Thyroid gland (tissue), 4 donors: ENCODE results near the gene MTCL1. TPM values are rescaled to one million over a fixed set of nuclear protein-coding genes. Genes with fewer than 3 reads are reported as not detected.

Source experiments
- DNase-seq, 2 donors: peaks; one replicate each; pipeline ENCODE4 v3.0.0-alpha.2; 2019
- H3K27ac ChIP-seq, 3 donors: fragments of 200-600 bp; sonication (generic); 1 replicate in 2 of 3; 2 replicates in 1 of 3; pipeline ENCODE4 v1.5.1; 2016 to 2019; ENCODE audit warnings: mild to moderate bottlenecking in 1 of 3, moderate library complexity in 1 of 3
- H3K27me3 ChIP-seq: fragments of 200-600 bp; sonication (generic); one replicate; pipeline ENCODE4 v1.5.1; 2019
- H3K36me3 ChIP-seq, 2 donors: fragments of 200-600 bp; sonication (generic); one replicate each; pipeline ENCODE4 v1.5.1; 2016 to 2019
- H3K4me1 ChIP-seq, 2 donors: fragments of 200-600 bp; sonication (generic); one replicate each; pipeline ENCODE4 v1.5.1; 2017 to 2019
- H3K4me3 ChIP-seq, 3 donors: fragments of 200-600 bp; sonication (generic); replicated peaks in 1 of 3; 1 replicate in 2 of 3; 2 replicates in 1 of 3; pipeline ENCODE4 v1.5.1; 2016; ENCODE audit warnings: mild to moderate bottlenecking in 1 of 3
- H3K9me3 ChIP-seq: fragments of 200-600 bp; sonication (generic); one replicate; pipeline ENCODE4 v1.5.1; 2017
- POLR2A ChIP-seq, 2 donors: fragments of 450-650 bp; IDR thresholded peaks; one replicate each; pipeline ENCODE4 v1.6.1; 2017; ENCODE audit warnings: antibody characterized with exemption in 2 of 2, mild to moderate bottlenecking in 2 of 2, moderate library complexity in 1 of 2
- WGBS, 2 donors: methylation state at CpG; one replicate each; pipeline ENCODE4 v1.1.5; 2017; 5-methylcytosine and 5-hydroxymethylcytosine counted together
- intact Hi-C: fragments of 100-400 bp; cut with DNase I; formaldehyde crosslinking; loops from one replicate; pipeline ENCODE4 v1.15.1; 2023
- total RNA-seq, 4 donors: library from RNA; depleted of rRNA; stranded (reverse); fragments of >200 nt; gene quantifications; one replicate each; pipeline ENCODE4 v1.2.3, GENCODE V29; 2016
- TF ChIP-seq, protein P1 (sequence below), 6 experiments: fragments of 200-600 bp in 3 of 6; fragments of 450-650 bp in 3 of 6; sonication (generic) in 3 of 6; IDR thresholded peaks; one replicate each; pipeline ENCODE4 v1.5.1; 2016 to 2019; ENCODE audit warnings: antibody characterized with exemption in 6 of 6, mild to moderate bottlenecking in 2 of 6, inconsistent platforms in 1 of 6, moderate library complexity in 1 of 6

The MTCL1 gene
- total RNA-seq, 4 donors from 2014 or later = 2.0 to 3.2 (median 2.5) TPM

DNA sequence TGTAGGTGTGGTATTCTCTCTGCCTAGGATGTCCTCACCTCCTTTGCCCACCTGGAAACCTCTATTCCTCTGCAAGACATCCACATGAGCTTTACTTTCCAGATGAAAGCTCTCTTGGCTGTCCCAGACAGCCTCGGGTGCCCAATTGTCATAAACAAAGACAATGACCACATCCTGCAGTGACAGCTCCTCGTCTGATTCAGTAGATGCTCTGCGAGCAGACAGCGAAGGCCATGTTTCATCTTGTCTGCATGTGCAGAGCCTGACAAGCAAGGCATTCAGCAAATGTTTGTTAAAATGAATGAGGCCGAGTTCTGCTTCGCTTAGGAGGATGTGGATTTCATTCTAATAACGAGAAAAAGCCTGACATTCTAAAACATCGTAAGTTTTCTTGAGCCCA lies 150.9 kb downstream of the MTCL1 start:
- TF ChIP-seq, protein P1, sequence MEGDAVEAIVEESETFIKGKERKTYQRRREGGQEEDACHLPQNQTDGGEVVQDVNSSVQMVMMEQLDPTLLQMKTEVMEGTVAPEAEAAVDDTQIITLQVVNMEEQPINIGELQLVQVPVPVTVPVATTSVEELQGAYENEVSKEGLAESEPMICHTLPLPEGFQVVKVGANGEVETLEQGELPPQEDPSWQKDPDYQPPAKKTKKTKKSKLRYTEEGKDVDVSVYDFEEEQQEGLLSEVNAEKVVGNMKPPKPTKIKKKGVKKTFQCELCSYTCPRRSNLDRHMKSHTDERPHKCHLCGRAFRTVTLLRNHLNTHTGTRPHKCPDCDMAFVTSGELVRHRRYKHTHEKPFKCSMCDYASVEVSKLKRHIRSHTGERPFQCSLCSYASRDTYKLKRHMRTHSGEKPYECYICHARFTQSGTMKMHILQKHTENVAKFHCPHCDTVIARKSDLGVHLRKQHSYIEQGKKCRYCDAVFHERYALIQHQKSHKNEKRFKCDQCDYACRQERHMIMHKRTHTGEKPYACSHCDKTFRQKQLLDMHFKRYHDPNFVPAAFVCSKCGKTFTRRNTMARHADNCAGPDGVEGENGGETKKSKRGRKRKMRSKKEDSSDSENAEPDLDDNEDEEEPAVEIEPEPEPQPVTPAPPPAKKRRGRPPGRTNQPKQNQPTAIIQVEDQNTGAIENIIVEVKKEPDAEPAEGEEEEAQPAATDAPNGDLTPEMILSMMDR (IDR thresholded peaks at IDR 0.05) = no peak
- no peak for TF ChIP-seq POLR2A (IDR thresholded peaks at IDR 0.05)
- intact Hi-C loops = no loop called here
- 81 to 90% methylated on average over 8 of the region's 8 CpGs for WGBS, 2 donors

GRCh38 chr18:8856769-8857393 lies 151.5 kb downstream of the MTCL1 start:
- Histone ChIP-seq H3K9me3 (no peaks in the 10 kb centered on the region), H3K36me3 (no peaks in the 10 kb centered on the region), H3K4me3 (no peak overlapping the region), H3K27me3 (no peaks in the 10 kb centered on the region), H3K4me1 (no peaks in the 10 kb centered on the region), H3K27ac (no peak overlapping the region)
- intact Hi-C loops = no loop called here
- 87 to 91% methylated on average over 17 to 25 of the region's 34 CpGs for WGBS, 2 donors
- no peak for DNase-seq
- TF ChIP-seq, protein P1 (IDR thresholded peaks at IDR 0.05) = no peak
- no peak for TF ChIP-seq POLR2A (IDR thresholded peaks at IDR 0.05)

More for the DNA sequence above, 150.9 kb downstream of the MTCL1 start:
- Histone ChIP-seq H3K27me3 (no peaks in the 10 kb centered on the region), H3K4me3 (no peak overlapping the region), H3K4me1 (no peaks in the 10 kb centered on the region), H3K27ac (no peak overlapping the region), H3K9me3 (no peaks in the 10 kb centered on the region), H3K36me3 (no peaks in the 10 kb centered on the region)
- DNase-seq = no peak

- no peak for DNase-seq
- no peaks in the 10 kb centered on the region for H3K36me3 ChIP-seq
- H3K27me3 ChIP-seq = no peaks in the 10 kb centered on the region
- WGBS, 2 donors = 92 to 95% methylated on average over 4 of the region's 4 CpGs
- TF ChIP-seq, protein P1 (IDR thresholded peaks at IDR 0.05) = no peak
- TF ChIP-seq POLR2A (IDR thresholded peaks at IDR 0.05) = no peak
- no peaks in the 10 kb centered on the region for H3K9me3 ChIP-seq
- intact Hi-C loops = no loop called here
- no peaks in the 10 kb centered on the region for H3K4me1 ChIP-seq
- no peak overlapping the region for H3K27ac ChIP-seq
- no peak overlapping the region for H3K4me3 ChIP-seq
Observed at GRCh38 chr18:8857806-8858205, 152.4 kb downstream of the MTCL1 start.

DNA sequence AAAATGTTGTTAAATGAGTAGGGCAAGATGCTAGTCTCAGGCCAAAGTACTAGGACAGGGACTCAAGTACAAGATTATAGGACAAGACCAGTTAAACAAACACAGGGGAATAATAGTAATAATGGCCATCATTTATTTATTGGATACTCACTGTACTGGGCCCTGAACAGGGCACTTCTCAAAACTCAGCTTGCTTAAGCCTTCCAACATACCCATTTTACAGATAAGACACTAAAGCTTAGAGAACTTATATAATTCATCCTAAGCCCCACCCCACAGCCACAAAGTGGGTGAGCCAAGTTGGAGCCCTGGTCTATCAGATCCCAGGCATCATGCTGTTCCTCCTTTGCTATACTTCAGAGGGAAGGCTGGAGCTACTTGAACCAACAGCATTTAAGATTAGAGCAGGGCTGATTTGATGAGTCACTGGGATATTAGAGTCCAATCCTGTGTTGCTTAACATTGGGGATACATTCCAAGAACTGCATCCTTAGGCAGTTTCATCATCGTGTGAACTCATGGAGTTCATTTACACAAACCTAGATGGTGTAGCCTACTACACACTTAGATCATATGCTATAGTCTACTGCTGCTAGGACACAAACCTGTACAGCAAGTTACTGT lies 153.6 kb downstream of the MTCL1 start:
- no peak for TF ChIP-seq POLR2A (IDR thresholded peaks at IDR 0.05)
- TF ChIP-seq, protein P1 (IDR thresholded peaks at IDR 0.05) = no peak
- Histone ChIP-seq H3K4me3 (no peak overlapping the region), H3K27ac (no peak overlapping the region), H3K4me1 (no peaks in the 10 kb centered on the region), H3K36me3 (no peaks in the 10 kb centered on the region), H3K27me3 (no peaks in the 10 kb centered on the region), H3K9me3 (no peaks in the 10 kb centered on the region)
- WGBS, 2 donors = 57 to 63% methylated on average over 1 of the region's 1 CpG
- intact Hi-C loops = no loop called here
- DNase-seq = no peak

DNA sequence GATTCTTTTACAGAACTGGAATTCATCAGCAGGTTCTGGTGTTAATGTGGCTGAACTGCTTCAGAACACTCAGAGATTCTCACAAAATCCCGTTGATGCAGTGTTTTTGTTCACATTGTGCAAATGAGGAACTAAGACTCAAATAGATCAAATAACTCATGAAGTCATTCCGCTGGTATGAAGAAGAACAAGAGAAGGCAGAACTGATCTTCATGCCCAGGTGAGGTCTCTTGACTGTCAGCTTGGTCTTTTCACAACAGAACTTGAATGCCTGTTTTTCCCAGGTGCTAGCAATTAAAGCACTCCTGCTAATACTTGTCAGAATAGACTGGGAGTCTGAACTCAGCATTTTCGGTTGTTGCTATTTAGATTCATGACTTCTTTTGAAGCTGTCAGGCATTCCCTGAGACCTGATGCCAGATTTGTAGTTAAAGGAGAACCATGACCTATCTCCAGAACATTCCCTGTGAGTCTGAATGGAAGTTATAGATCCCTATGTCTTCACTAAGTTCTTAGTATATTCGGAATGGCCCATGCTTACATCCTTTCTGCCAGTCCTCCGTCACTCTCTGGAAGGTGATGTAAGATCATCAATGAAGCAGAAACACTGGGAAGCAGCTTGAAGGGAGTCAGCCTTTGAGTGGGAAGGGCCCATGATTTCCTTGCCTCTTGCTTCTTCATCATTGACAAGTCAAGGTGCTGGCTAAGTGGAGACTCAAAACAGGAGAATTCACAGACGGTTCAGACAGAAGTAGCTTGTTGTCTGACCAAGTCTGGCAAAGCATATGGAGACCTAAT lies 155.7 kb downstream of the MTCL1 start:
- TF ChIP-seq, protein P1 (IDR thresholded peaks at IDR 0.05) = no peak
- no peak for TF ChIP-seq POLR2A (IDR thresholded peaks at IDR 0.05)
- H3K27ac ChIP-seq = no peak overlapping the region

More for the DNA sequence above, 155.7 kb downstream of the MTCL1 start:
- WGBS, 2 donors = 75 to 87% methylated on average over 6 of the region's 6 CpGs
- Histone ChIP-seq H3K4me3 (no peak overlapping the region), H3K36me3 (no peaks in the 10 kb centered on the region), H3K4me1 (no peaks in the 10 kb centered on the region), H3K9me3 (no peaks in the 10 kb centered on the region), H3K27me3 (no peaks in the 10 kb centered on the region)
- no peak for DNase-seq
- intact Hi-C loops = no loop called here
